Testis (tissue), 3 donors: ENCODE data around the gene SLC25A26. TPM values are rescaled to one million over a fixed set of nuclear protein-coding genes. Genes with fewer than 3 reads are reported as not detected.
"Not testable (repeated sequence)": the region's sequence is repeated elsewhere in the genome, so short reads cannot be mapped to it uniquely, and the experiment has no call there.

Experiments used
- DNase-seq: peaks from one replicate; pipeline ENCODE4 v3.0.0-alpha.2; 2019
- H3K27ac ChIP-seq, 2 donors: fragments of 200-600 bp; sonication (generic); one replicate each; pipeline ENCODE4 v1.5.1; 2019
- H3K27me3 ChIP-seq: fragments of 200-600 bp; sonication (generic); one replicate; pipeline ENCODE4 v1.5.1; 2019
- H3K36me3 ChIP-seq: fragments of 200-600 bp; sonication (generic); one replicate; pipeline ENCODE4 v1.5.1; 2017; ENCODE audit warnings: low read depth; ENCODE audit errors: missing control alignments
- H3K4me1 ChIP-seq: fragments of 200-600 bp; sonication (generic); one replicate; pipeline ENCODE4 v1.5.1; 2019
- H3K4me3 ChIP-seq, 2 donors: fragments of 200-600 bp; sonication (generic); one replicate each; pipeline ENCODE4 v1.5.1; 2017 to 2019
- H3K9me3 ChIP-seq: fragments of 200-600 bp; sonication (generic); one replicate; pipeline ENCODE4 v1.5.1; 2017
- CTCF ChIP-seq, 3 experiments: fragments of 450-650 bp in 2 of 3; fragments of 200-600 bp in 1 of 3; sonication (generic) in 1 of 3; IDR thresholded peaks; one replicate each; pipeline ENCODE4 v1.5.1; 2016 to 2019; ENCODE audit warnings: antibody characterized with exemption in 3 of 3, mild to moderate bottlenecking in 2 of 3, moderate library complexity in 1 of 3
- POLR2A ChIP-seq: fragments of 450-650 bp; IDR thresholded peaks from one replicate; pipeline ENCODE4 v1.6.1; 2017; ENCODE audit warnings: antibody characterized with exemption, mild to moderate bottlenecking, moderate library complexity
- WGBS, 2 donors: methylation state at CpG; one replicate each; pipeline ENCODE4 v1.1.5; 2018; 5-methylcytosine and 5-hydroxymethylcytosine counted together
- intact Hi-C: fragments of 100-400 bp; cut with DNase I; formaldehyde crosslinking; loops from one replicate; pipeline ENCODE4 v1.15.1; 2023; ENCODE audit warnings: low total_unique reads
- polyA plus RNA-seq: library from polyadenylated mRNA; stranded (reverse); fragments of 350-450 nt; fragmentation: Illumina TruSeq; extraction: RNeasy Lipid Tissue Mini Kit (QIAGEN cat#74804); gene quantifications from one replicate; pipeline ENCODE4 v1.2.3, GENCODE V29; 2014; ENCODE audit warnings: low read depth, low replicate concordance; ENCODE audit not compliant: insufficient read depth
- total RNA-seq, 2 donors: library from RNA; depleted of rRNA; stranded (reverse); fragments of >200 nt; gene quantifications; one replicate each; pipeline ENCODE4 v1.2.3, GENCODE V29; 2016

The SLC25A26 gene
- total and polyA plus RNA-seq, 3 donors from 2014 or later: 29.7 to 30.5 (median 30.0) TPM

GRCh38 chr3:66220066-66220465 lies 735 bp upstream of the SLC25A26 start:
- Histone ChIP-seq H3K27me3 (no peaks in the 10 kb centered on the region), H3K27ac (peak overlapping the region in 1 of 2 donors; percentile 38), H3K36me3 (no peaks in the 10 kb centered on the region), H3K4me3 (peak overlapping the region; percentile 64 to 82), H3K9me3 (no peaks in the 10 kb centered on the region), H3K4me1 (peaks cover 5% of the 10 kb centered on the region)
- DNase-seq: no peak
- intact Hi-C loops: no loop called here
- TF ChIP-seq POLR2A: no peak
- WGBS, 2 donors: 14 to 18% methylated on average over 5 of the region's 5 CpGs

GRCh38 chr3:66224220-66224619 lies 3.4 kb downstream of the SLC25A26 start:
- DNase-seq: no peak
- peaks cover 5% of the 10 kb centered on the region for H3K4me1 ChIP-seq
- no peaks in the 10 kb centered on the region for H3K36me3 ChIP-seq
- H3K9me3 ChIP-seq: no peaks in the 10 kb centered on the region
- H3K27ac ChIP-seq: no peak overlapping the region
- 97 to 100% methylated on average over 1 of the region's 1 CpG for WGBS, 2 donors
- no peaks in the 10 kb centered on the region for H3K27me3 ChIP-seq
- TF ChIP-seq CTCF (IDR thresholded peaks at IDR 0.05): no peak
- TF ChIP-seq POLR2A: no peak
- no peak overlapping the region for H3K4me3 ChIP-seq
- intact Hi-C loops: no loop called here

GRCh38 chr3:66226093-66226492 lies 5.3 kb downstream of the SLC25A26 start:
- H3K4me3 ChIP-seq, H3K27ac ChIP-seq, DNase-seq, H3K9me3 ChIP-seq, H3K4me1 ChIP-seq, H3K36me3 ChIP-seq, H3K27me3 ChIP-seq, intact Hi-C loops: not testable (repeated sequence)
- WGBS, 2 donors: 91 to 96% methylated on average over 3 of the region's 3 CpGs

GRCh38 chr3:66227051-66227450 lies 6.2 kb downstream of the SLC25A26 start:
- TF ChIP-seq POLR2A (no peak), CTCF (IDR thresholded peaks at IDR 0.05) (no peak)
- intact Hi-C loops: no loop called here
- no peak for DNase-seq
- no peaks in the 10 kb centered on the region for H3K36me3 ChIP-seq
- H3K4me1 ChIP-seq: no peaks in the 10 kb centered on the region
- H3K4me3 ChIP-seq: no peak overlapping the region
- no peaks in the 10 kb centered on the region for H3K27me3 ChIP-seq
- H3K27ac ChIP-seq: no peak overlapping the region
- 85 to 86% methylated on average over 3 of the region's 3 CpGs for WGBS, 2 donors
- H3K9me3 ChIP-seq: no peaks in the 10 kb centered on the region

GRCh38 chr3:66227915-66228314 lies 7.1 kb downstream of the SLC25A26 start:
- Histone ChIP-seq H3K4me1 (no peaks in the 10 kb centered on the region), H3K4me3 (no peak overlapping the region), H3K27me3 (no peaks in the 10 kb centered on the region), H3K9me3 (no peaks in the 10 kb centered on the region), H3K36me3 (no peaks in the 10 kb centered on the region), H3K27ac (no peak overlapping the region)
- WGBS, 2 donors: 63 to 75% methylated on average over 2 of the region's 2 CpGs
- intact Hi-C loops: no loop called here
- DNase-seq: no peak
- TF ChIP-seq POLR2A (no peak), CTCF (IDR thresholded peaks at IDR 0.05) (no peak)

- Histone ChIP-seq H3K4me1 (no peaks in the 10 kb centered on the region), H3K27me3 (no peaks in the 10 kb centered on the region), H3K27ac (no peak overlapping the region), H3K4me3 (no peak overlapping the region), H3K36me3 (no peaks in the 10 kb centered on the region), H3K9me3 (no peaks in the 10 kb centered on the region)
- no peak for TF ChIP-seq CTCF (IDR thresholded peaks at IDR 0.05)
- intact Hi-C loops: no loop called here
- no peak for DNase-seq
- 88 to 92% methylated on average over 1 of the region's 1 CpG for WGBS, 2 donors
Measured at GRCh38 chr3:66228707-66229106, 7.9 kb downstream of the SLC25A26 start.
